Urothelium cell line (cell line): ENCODE results near the gene FAM219A.
"Not testable (repeated sequence)": the region's sequence is repeated elsewhere in the genome, so short reads cannot be mapped to it uniquely, and the experiment has no call there.

Experiments used
- DNase-seq: peaks from one replicate; pipeline ENCODE4 v3.0.0; 2011; ENCODE audit warnings: low spot score, mixed read lengths
- FAIRE-seq: peaks from 2 replicates; lab custom pipeline; 2011; peaks lifted over from hg19 to GRCh38; lab: Jason Lieb, UNC

The FAM219A gene

GRCh38 chr9:34379334-34380033, 78.9 kb downstream of the FAM219A start:
- DNase-seq (peak; percentile 89), FAIRE-seq (peak; percentile 95)

GRCh38 chr9:34378376-34379060, 79.9 kb downstream of the FAM219A start:
- DNase-seq (no peak), FAIRE-seq (no peak)

- FAIRE-seq (no peak), DNase-seq (no peak)
Measured at GRCh38 chr9:34377404-34377746, 81.0 kb downstream of the FAM219A start.

- peak; percentile 100 for DNase-seq
- peak; percentile 97 for FAIRE-seq
Measured at GRCh38 chr9:34376596-34377403, 81.6 kb downstream of the FAM219A start, which contains the start of gene MYORG. Gene MYORG, minus strand, starts transcription at chr9:34376898. Its CDS starts 3,955 bp downstream, at chr9:34372943.

GRCh38 chr9:34375901-34376595, 82.3 kb downstream of the FAM219A start:
- peak; percentile 83 for DNase-seq
- peak; percentile 68 for FAIRE-seq

- peak; percentile 35 for FAIRE-seq
Measured at GRCh38 chr9:34374905-34375552, 83.3 kb downstream of the FAM219A start.

GRCh38 chr9:34374339-34374738, 84.0 kb downstream of the FAM219A start:
- FAIRE-seq (no peak), DNase-seq (no peak)

More at GRCh38 chr9:34374905-34375552, 83.3 kb downstream of the FAM219A start:
- DNase-seq: peak; percentile 47

GRCh38 chr9:34373749-34374148, 84.6 kb downstream of the FAM219A start:
- peak; percentile 65 for FAIRE-seq
- DNase-seq: no peak

GRCh38 chr9:34372467-34373011, 85.8 kb downstream of the FAM219A start:
- no peak for DNase-seq
- FAIRE-seq: no peak

GRCh38 chr9:34371886-34372466, 86.4 kb downstream of the FAM219A start:
- DNase-seq (no peak), FAIRE-seq (no peak)

GRCh38 chr9:34370970-34371880, 87.1 kb downstream of the FAM219A start:
- FAIRE-seq (peak; percentile 67), DNase-seq (no peak)

GRCh38 chr9:34370335-34370969, 87.9 kb downstream of the FAM219A start:
- DNase-seq: no peak
- FAIRE-seq: no peak

GRCh38 chr9:34369636-34370035, 88.7 kb downstream of the FAM219A start:
- no peak for FAIRE-seq
- DNase-seq: no peak

- not testable (repeated sequence) for FAIRE-seq, DNase-seq
Measured at GRCh38 chr9:34368796-34369195, 89.6 kb downstream of the FAM219A start.

GRCh38 chr9:34367751-34368410, 90.5 kb downstream of the FAM219A start:
- not testable (repeated sequence) for FAIRE-seq, DNase-seq

GRCh38 chr9:34366365-34366764, 92.0 kb downstream of the FAM219A start:
- FAIRE-seq: no peak
- DNase-seq: no peak

GRCh38 chr9:34365282-34365681, 93.1 kb downstream of the FAM219A start:
- DNase-seq (no peak), FAIRE-seq (no peak)
